ENCODE measurements around the gene PARVB. TPM values are rescaled to one million over a fixed set of nuclear protein-coding genes. Genes with fewer than 3 reads are reported as not detected.

PARVB gene
- total RNA-seq, 1 experiment from 2014 or later = 69.4 TPM

DNA sequence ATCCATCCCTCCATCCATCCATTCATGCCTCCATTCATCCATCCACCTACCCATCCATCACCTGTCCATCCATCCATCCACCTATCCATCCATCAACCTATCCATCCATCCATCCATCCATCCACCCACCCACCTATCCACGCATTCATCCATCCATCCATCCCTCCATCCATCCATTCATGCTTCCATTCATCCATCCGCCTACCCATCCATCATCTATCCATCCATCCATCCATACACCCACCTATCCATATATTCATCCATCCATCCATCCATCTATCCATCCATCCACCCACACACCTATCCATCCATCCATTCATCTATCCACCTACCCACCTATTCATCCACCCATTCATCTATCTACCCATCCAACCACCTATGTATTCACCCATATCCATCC, 170.5 kb downstream of the PARVB start:
- DNase-seq (ENCODE audit: low read depth) = no peak

GRCh38 chr22:44195189-44195871, 171.2 kb downstream of the PARVB start:
- no peak for DNase-seq (ENCODE audit: low read depth)

DNA sequence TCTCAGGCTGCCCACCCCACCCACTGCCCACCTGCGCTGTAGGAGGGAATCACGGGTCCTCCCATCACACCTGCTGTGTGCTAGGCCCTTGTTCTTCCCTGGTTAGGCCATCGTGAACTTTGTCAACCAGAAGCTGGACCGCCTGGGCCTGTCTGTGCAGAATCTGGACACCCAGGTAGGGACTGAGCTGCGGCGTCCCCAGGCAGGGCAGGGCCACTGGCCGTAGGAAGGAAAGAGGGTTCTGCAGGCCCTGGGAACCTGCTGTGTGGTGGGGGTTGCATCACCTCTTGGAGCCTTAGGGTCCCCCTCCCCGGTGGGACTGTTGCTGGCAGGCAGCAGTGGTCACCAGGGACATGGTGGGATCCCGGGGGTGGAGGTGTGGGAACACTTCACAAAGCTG, 172.1 kb downstream of the PARVB start:
- DNase-seq (ENCODE audit: low read depth) = no peak

GRCh38 chr22:44196731-44197131, 172.6 kb downstream of the PARVB start:
- DNase-seq (ENCODE audit: low read depth) = no peak

GRCh38 chr22:44197271-44197670, 173.2 kb downstream of the PARVB start:
- no peak for DNase-seq (ENCODE audit: low read depth)

DNA sequence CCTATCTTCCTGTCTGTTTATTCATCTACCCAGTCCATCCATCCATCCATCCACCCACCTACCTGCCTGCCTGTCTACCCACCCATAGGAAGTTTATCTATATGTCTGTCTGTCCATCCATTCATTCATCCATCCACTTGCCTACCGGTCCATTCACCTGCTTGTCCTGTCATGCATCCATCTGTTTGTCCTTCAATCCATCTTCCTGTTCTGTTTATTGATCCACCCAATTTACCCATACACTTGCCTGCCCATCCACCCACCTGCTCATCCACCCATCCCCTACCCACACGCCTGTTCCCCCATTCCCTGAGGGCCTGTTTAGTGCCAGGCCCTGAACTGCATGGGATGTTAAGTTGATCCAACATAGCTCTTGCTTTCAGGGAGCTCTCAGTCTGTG, 175.1 kb downstream of the PARVB start:
- no peak for DNase-seq (ENCODE audit: low read depth)

- no peak for DNase-seq (ENCODE audit: low read depth)
These were observed 175.8 kb downstream of the PARVB start for GRCh38 chr22:44199866-44200265.

GRCh38 chr22:44200451-44200850, 176.3 kb downstream of the PARVB start:
- no peak for DNase-seq (ENCODE audit: low read depth)

DNA sequence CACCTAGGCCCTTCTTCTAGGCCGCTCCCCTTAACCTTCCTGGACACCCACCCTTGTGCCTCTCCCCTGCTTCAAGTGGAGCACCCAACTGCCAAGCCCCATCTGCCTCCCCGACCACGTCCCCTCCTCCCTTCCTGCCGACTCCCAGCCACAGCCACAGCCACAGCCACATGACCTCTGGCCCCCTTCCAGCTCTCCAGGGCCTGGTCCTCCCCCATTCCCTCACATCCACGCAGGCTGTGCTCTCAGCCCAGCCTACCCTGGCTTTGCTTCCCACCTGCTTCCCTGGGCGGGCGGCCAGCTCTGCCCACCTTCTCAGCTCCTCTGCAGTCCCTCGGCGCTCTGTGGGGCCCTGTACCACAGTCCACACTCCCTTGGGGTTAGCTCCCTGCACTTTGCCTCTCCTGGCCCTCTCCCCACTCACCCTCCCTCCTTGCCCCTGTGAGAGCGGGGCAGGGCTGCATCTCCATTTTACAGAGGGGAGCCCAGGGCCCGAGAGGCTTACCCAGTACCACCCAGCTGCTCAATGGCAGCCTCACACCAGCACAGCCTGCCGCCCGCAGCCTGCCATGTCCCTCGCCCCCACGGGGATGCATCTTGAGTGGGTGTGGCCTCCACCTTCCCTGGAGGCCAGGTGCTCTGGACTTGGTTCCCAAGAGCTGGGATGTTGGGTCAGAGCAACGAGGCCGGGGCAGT, 176.9 kb downstream of the PARVB start:
- DNase-seq (ENCODE audit: low read depth) = no peak

- no peak for DNase-seq (ENCODE audit: low read depth)
These were observed 177.6 kb downstream of the PARVB start for GRCh38 chr22:44201665-44202064.

DNA sequence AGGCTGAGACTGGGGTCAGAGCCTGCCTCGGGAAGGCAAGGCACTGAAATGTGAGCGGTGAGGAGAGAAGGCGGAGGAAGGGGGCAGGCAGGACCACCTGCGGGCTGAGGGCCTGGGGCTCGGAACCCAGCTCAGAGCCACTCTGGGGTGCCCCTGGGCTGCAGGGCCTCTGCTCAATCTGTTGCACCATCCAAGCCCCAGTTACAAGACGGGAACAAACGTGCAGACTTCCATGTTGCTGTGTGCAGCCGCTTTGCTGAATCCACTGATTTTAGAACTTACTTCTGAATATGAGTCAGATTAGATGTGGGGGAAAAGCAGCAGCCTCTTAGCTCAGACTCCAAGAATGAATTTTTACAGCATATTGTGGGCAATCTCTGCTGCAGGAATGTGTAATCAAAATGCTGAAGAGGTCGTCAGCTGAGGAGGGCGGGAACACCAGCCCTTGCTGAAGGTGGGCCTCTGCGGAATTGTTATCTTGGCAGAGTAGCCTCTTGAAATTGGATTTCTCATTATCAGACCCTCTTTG, 178.2 kb downstream of the PARVB start:
- DNase-seq (ENCODE audit: low read depth) = peak; percentile 28

- no peak for DNase-seq (ENCODE audit: low read depth)
These were observed 179.1 kb downstream of the PARVB start for GRCh38 chr22:44203203-44203602.

DNA sequence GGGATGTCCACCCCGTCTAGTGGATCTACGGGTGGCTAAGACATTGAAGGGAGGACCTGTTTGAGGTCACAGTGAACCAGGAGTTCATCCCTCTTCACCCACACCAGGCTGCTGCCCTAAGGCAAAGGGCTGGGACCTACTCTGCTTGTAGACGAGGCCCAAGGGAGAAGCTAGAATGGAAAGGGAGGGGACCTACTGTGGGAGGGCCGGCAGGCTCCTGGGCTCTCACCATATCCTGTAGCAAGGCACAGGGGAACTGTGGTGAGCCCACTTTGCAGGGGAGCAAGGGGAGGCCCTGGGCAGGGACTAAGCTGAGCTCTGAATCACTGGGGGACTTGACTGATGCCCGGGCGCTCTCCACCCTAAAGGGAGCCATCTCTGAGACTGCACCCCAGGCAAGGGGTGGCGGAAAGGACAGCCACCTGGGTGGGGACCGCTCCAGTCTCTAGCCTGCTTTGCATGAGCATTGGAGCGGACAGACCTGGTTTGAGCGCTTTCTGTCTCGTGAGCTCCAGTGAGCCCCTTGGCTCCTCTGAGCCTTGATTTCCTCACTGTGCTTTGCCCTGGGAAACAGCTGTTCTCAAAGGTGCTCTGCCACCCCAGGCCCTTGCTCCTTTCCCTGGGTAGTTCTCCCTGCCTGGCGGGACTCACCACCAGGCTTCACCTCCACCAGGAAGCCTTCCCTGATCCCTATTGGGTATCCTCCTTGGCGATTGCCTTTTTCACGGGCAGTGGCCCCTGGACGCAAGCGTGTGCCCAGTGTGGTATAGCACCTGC, 180.8 kb downstream of the PARVB start:
- DNase-seq (ENCODE audit: low read depth) = no peak

DNA sequence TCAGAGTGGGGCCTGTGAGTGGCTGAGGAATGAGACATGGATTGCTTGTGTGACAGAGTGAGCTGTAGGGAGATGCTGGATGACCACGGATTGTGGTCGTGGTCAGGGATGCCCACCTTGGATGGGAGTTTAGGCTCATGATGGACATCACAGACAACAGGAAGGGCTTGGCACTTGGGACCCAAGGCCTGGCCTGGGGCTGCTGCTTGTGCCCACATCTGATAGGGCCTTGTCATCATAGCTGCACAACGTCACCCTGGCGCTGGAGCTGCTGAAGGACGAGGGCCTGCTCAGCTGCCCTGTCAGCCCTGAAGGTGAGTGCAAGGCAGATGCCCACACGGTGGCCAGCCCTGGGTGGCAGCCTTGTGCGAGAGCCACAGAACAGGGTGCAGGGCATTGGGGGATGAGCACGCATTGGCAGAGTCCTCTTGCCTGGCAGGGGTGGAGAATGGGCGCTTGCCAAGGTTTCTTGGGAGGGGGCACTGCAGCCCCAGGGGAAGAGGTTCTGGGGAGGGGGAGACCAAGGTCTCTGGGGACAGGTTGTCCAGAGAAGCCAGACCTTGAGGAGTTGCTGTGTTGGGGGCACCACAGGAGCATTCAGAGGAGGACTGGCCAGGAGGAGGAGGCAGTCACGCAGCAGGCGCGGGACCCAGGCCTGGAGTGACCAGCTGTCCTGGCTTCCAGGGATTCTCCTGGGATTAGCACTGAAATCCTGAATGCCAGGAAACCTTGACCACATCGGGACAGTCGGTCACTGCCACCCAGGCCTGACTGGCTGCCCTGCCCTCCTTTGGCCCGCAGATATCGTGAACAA, 181.6 kb downstream of the PARVB start:
- no peak for DNase-seq (ENCODE audit: low read depth)

- DNase-seq (ENCODE audit: low read depth) = no peak
These were observed 182.2 kb downstream of the PARVB start for GRCh38 chr22:44206330-44206645.

DNA sequence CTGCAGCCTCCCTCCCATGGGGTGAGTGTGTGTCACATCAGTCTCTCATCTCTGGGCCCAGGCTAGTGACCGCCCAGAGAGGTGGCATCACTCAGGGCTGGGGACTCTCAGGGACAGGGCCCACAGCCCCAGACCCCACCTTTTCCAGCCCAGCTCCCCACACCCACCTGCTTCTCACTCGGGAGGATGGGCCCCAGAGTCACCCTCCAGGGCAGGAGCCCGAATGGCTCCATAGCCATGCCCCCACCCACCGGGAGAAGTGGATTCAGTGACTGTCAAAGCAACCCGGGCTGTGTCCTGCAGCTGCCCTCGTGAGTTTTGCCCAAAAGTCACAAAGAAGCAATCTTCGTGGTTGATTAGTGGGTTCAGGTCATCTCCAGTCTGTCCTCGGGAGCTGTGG, 182.6 kb downstream of the PARVB start:
- no peak for DNase-seq (ENCODE audit: low read depth)

DNA sequence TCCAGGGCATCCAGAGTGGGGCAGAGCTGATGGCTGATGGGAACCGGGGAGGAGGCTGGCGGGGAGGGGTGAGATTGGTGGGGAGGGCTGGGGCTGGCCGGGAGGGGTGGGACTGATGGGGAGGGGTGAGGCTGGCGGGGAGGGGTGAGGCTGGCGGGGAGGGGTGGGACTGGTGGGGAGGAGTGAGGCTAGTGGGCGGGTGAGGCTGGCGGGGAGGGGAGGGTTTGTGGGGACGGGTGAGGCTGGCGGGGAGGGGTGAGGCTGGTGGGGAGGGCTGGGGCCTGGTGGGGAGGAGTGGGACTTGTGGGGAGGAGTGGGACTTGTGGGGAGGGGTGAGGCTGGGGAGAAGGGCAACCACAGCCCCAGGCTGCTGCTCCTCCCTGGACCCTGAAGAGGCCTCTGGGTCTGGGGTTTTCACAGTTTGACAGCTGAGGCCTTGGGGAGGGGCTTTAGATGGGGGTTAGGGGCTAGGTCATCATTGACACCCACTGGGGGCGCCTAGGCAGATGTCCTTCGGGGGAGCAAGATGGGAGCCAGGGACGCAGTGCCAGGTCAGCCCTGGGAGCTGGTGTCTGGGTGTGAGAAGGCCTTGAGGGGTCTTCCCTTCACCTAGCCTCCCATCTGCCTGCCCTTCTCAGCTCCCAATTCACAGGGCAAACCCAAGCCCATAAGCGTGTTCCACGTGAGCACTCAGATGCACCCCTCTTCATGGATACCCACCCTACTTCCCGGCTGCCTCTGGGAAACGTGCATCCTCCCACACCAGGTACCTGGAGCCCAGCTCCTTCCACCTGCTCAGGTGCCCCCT, 183.3 kb downstream of the PARVB start:
- DNase-seq (ENCODE audit: low read depth) = no peak

DNA sequence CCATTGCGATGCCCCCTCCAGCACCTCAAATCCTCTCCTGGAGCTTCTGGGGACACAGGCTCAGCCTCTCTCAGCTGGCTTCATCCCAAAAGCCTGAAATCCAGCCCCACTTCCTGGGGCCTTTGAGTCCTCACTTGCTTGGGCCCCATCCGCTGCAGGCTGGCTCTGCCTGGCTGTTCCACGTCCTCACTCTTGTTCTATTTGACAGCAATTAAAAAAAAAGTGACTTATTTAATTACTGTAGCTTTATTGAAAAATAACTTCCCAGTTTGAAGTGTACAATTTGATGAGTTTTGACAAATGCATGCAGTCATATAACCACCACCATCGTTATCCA, 183.8 kb downstream of the PARVB start:
- DNase-seq (ENCODE audit: low read depth) = no peak

DNA sequence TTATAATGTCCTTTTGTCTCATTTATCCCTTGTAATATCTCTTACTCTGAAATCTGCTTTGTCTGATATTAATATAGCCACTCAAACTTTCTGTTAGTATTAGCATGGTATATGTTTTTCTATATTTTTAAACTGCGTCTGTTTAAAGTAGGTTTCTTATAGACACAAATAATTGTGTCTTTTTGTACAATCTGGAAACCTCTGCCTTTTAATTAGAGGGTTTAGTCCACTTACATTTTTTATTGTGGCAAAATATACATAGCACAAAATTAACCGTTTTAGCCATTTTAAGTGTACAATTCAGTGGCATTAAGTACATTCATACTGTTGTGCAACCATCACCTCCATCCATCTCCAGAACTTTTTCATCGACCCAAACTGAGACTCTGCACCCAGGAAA, 185.2 kb downstream of the PARVB start:
- DNase-seq (ENCODE audit: low read depth) = no peak

- DNase-seq (ENCODE audit: low read depth) = no peak
These were observed 186.6 kb downstream of the PARVB start for GRCh38 chr22:44210722-44211121.

Measured in HT1080 (cell line).